Panc1 (cell line): Measurements from ENCODE around the gene ARPC4. TPM values are rescaled to one million over a fixed set of nuclear protein-coding genes. Genes with fewer than 3 reads are reported as not detected.
A peak's percentile ranks its signal among the peaks of the same experiment; 100 is the strongest.

Source experiments
- ATAC-seq: fragments of 200-7000 bp; cut with Tn5 transposase; 2 replicates; pipeline ENCODE4 v1.9.1; 2020; ENCODE audit warnings: mild to moderate bottlenecking, moderate library complexity
- BruUV-seq: library from RNA; stranded (reverse); fragments of 400-500 nt; replicated peaks from 2 replicates; lab custom pipeline; 2021; lab: Mats Ljungman, UMichigan
- CTCF ChIA-PET: fragments of 300-600 bp; sonication (Branson Sonifier 250); formaldehyde crosslinking; loops from one replicate; lab custom pipeline; 2022; ENCODE audit warnings: antibody characterized with exemption; lab: Charles Lee
- POLR2A ChIA-PET: fragments of 300-600 bp; sonication (Branson Sonifier 250); formaldehyde crosslinking; loops from one replicate; lab custom pipeline; 2022; ENCODE audit warnings: antibody characterized with exemption; lab: Charles Lee
- DNase-seq: peaks from one replicate; pipeline ENCODE4 v3.0.0-alpha.2; 2010; ENCODE audit warnings: low read depth, low spot score
- H3K27ac ChIP-seq: 2 replicates; pipeline ENCODE4 v1.5.1; 2011; ENCODE audit warnings: mild to moderate bottlenecking, low read length, inconsistent platforms
- H3K27me3 ChIP-seq: fragments of 200-500 bp; sonication (Bioruptor generic); 2 replicates; pipeline ENCODE4 v1.6.0; 2014; ENCODE audit warnings: low read length, inconsistent platforms; ENCODE audit not compliant: control insufficient read depth, insufficient read depth
- H3K36me3 ChIP-seq: fragments of 200-500 bp; sonication (Bioruptor generic); 2 replicates; pipeline ENCODE4 v1.5.1; 2014; ENCODE audit warnings: inconsistent platforms, mild to moderate bottlenecking, low read length, moderate library complexity; ENCODE audit not compliant: control insufficient read depth, insufficient read depth
- H3K4me1 ChIP-seq: 2 replicates; pipeline ENCODE4 v1.5.1; 2011; ENCODE audit warnings: inconsistent platforms, mild to moderate bottlenecking, low read length, moderate library complexity; ENCODE audit not compliant: control insufficient read depth, insufficient read depth
- H3K4me3 ChIP-seq, 2 experiments: 2 replicates each; pipeline ENCODE4 v1.5.1; 2011 to 2012; ENCODE audit warnings: low read depth in 2 of 2, low read length in 2 of 2, mild to moderate bottlenecking in 2 of 2, inconsistent platforms in 1 of 2, moderate library complexity in 1 of 2
- H3K9me3 ChIP-seq: fragments of 200-500 bp; sonication (Bioruptor generic); 2 replicates; pipeline ENCODE4 v1.5.1; 2014; ENCODE audit warnings: low read depth, mild to moderate bottlenecking, inconsistent platforms, low read length, moderate library complexity; ENCODE audit not compliant: control insufficient read depth, insufficient read depth
- POLR2AphosphoS5 ChIP-seq: IDR thresholded peaks from 2 replicates; pipeline ENCODE4 v1.6.1; 2012; ENCODE audit warnings: mild to moderate bottlenecking, low read depth, low read length, moderate library complexity
- SIN3A ChIP-seq: IDR thresholded peaks from 2 replicates; pipeline ENCODE4 v1.6.1; 2012; ENCODE audit warnings: low read depth, mild to moderate bottlenecking, low read length, moderate library complexity, borderline replicate concordance; ENCODE audit not compliant: insufficient read depth
- TCF7L2 ChIP-seq: IDR thresholded peaks from 2 replicates; pipeline ENCODE4 v1.6.1; 2011; ENCODE audit warnings: mild to moderate bottlenecking, low read depth, low read length, inconsistent platforms
- in situ Hi-C: cut with HindIII; loops from 2 replicates; pipeline ENCODE4 v1.10.0; 2016; ENCODE audit warnings: low sequenced_read_pairs, low pct_unique_long_range_greater_than_20kb
- intact Hi-C: fragments of 100-400 bp; cut with micrococcal nuclease; formaldehyde crosslinking; loops from one replicate; pipeline ENCODE4 v1.10.0; 2022; ENCODE audit not compliant: unreplicated experiment
- total RNA-seq: library from RNA; stranded (reverse); gene quantifications from one replicate; pipeline ENCODE4 v1.2.1, GENCODE V29; 2021; ENCODE audit not compliant: unreplicated experiment
- TF ChIP-seq, protein P1 (sequence below): fragments of 450-650 bp; IDR thresholded peaks from 2 replicates; pipeline ENCODE4 v1.5.1; 2017; ENCODE audit warnings: mild to moderate bottlenecking
- TF ChIP-seq, protein P2 (sequence below), 2 experiments: IDR thresholded peaks; 2 replicates each; pipeline ENCODE4 v1.6.1; 2011 to 2012; ENCODE audit warnings: low read depth in 2 of 2, control low read depth in 1 of 2, low read length in 1 of 2, mild to moderate bottlenecking in 1 of 2, moderate library complexity in 1 of 2; ENCODE audit not compliant: insufficient read depth in 1 of 2

The ARPC4 gene
- total RNA-seq, 1 experiment from 2014 or later = 117 TPM

DNA sequence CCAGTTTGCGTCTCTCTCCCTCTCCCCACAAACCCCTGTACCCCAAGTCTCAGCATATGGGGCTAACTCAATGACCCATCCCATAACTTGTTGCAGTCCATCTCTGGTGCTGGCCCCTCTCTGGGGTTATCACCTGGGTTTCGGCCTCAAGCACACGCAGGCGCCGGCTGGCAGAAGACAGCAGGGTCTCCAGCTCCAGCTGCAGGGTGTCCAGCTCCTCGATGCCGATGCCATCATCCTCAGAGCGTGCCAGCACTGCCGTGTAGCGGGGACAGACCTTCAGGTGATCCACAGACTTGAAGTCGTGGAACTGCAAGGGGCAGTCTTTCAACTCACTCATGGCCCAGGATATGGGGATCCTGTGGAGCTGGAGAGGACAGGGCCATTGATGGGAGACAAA lies 1.8 kb upstream of the ARPC4 start:
- in situ Hi-C loops (no loop called here), intact Hi-C loops (no loop called here)
- ATAC-seq = no peak
- DNase-seq = no peak
- Histone ChIP-seq H3K27me3 (no peaks in the 10 kb centered on the region), H3K27ac (peak overlapping the region; percentile 98; the same call in 1 of the 2 replicates), H3K9me3 (no peaks in the 10 kb centered on the region), H3K36me3 (peaks cover 3% of the 10 kb centered on the region; the same call in 1 of the 2 replicates), H3K4me3 (peak overlapping the region in 1 of 2 experiments; percentile 86; a peak in 1 of 4 replicates), H3K4me1 (peaks cover 7% of the 10 kb centered on the region)
- CTCF ChIA-PET = no interaction called here
- POLR2A ChIA-PET = interaction anchor here (0.5 kb wide), 1 partner anchor 18 kb away, joined by 5 read pairs; no protein-coding TSS in a partner anchor
- no TSS peak for BruUV-seq
- TF ChIP-seq TCF7L2 = no peak
- TF ChIP-seq SIN3A = no peak
- TF ChIP-seq, protein P1, sequence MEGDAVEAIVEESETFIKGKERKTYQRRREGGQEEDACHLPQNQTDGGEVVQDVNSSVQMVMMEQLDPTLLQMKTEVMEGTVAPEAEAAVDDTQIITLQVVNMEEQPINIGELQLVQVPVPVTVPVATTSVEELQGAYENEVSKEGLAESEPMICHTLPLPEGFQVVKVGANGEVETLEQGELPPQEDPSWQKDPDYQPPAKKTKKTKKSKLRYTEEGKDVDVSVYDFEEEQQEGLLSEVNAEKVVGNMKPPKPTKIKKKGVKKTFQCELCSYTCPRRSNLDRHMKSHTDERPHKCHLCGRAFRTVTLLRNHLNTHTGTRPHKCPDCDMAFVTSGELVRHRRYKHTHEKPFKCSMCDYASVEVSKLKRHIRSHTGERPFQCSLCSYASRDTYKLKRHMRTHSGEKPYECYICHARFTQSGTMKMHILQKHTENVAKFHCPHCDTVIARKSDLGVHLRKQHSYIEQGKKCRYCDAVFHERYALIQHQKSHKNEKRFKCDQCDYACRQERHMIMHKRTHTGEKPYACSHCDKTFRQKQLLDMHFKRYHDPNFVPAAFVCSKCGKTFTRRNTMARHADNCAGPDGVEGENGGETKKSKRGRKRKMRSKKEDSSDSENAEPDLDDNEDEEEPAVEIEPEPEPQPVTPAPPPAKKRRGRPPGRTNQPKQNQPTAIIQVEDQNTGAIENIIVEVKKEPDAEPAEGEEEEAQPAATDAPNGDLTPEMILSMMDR = no peak
- TF ChIP-seq, protein P2, sequence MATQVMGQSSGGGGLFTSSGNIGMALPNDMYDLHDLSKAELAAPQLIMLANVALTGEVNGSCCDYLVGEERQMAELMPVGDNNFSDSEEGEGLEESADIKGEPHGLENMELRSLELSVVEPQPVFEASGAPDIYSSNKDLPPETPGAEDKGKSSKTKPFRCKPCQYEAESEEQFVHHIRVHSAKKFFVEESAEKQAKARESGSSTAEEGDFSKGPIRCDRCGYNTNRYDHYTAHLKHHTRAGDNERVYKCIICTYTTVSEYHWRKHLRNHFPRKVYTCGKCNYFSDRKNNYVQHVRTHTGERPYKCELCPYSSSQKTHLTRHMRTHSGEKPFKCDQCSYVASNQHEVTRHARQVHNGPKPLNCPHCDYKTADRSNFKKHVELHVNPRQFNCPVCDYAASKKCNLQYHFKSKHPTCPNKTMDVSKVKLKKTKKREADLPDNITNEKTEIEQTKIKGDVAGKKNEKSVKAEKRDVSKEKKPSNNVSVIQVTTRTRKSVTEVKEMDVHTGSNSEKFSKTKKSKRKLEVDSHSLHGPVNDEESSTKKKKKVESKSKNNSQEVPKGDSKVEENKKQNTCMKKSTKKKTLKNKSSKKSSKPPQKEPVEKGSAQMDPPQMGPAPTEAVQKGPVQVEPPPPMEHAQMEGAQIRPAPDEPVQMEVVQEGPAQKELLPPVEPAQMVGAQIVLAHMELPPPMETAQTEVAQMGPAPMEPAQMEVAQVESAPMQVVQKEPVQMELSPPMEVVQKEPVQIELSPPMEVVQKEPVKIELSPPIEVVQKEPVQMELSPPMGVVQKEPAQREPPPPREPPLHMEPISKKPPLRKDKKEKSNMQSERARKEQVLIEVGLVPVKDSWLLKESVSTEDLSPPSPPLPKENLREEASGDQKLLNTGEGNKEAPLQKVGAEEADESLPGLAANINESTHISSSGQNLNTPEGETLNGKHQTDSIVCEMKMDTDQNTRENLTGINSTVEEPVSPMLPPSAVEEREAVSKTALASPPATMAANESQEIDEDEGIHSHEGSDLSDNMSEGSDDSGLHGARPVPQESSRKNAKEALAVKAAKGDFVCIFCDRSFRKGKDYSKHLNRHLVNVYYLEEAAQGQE (IDR thresholded peaks at IDR 0.05; ENCODE audit: insufficient read depth in 1 of 2, low read depth in 2 of 2, low read length in 1 of 2) = no peak
- no peak for TF ChIP-seq POLR2AphosphoS5

DNA sequence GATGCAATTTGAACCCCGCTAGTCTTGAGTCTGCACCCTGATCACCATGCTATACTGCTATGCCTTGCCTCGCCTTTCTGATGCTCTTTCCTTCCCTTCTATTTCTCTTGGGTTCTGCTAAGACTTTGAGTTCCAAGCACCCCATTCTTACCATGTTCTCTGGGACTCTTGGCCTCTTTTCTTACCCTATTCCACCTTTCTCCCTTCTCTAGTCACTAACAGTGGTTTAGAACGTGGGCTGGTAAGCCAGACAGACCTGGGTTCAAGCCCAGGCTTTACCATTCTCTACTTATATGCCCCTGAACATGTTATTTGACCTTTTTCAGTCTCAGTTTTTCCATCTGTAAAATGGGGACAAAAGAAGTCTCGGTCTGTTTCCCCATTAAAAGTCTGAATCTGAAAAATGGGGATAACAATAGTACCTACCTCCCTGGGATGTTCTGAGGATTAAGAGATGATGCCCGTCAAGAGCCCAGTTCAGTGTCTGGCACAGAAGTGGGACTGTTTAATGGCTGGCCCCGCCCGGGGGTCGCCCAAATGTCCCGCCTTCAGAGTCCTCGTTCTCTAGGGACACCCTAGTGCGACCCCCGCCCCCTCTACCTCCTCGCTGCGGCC lies 985 bp upstream of the ARPC4 start:
- BruUV-seq = TSS peak; percentile 88
- ChIA-PET CTCF (no interaction called here), POLR2A (interaction anchor here (0.7 to 1.0 kb wide), 2 partner anchors 203 to 287 kb away, joined by 3 read pairs; no protein-coding TSS in a partner anchor)
- in situ Hi-C loops (no loop called here), intact Hi-C loops (no loop called here)
- Histone ChIP-seq H3K4me3 (peak overlapping the region; percentile 86 to 87), H3K4me1 (peaks cover 7% of the 10 kb centered on the region), H3K9me3 (no peaks in the 10 kb centered on the region), H3K36me3 (peaks cover 3% of the 10 kb centered on the region; the same call in 1 of the 2 replicates), H3K27me3 (no peaks in the 10 kb centered on the region), H3K27ac (peak overlapping the region; percentile 98)
- no peak for DNase-seq
- TF ChIP-seq POLR2AphosphoS5 (no peak), TCF7L2 (no peak), SIN3A (no peak)
- TF ChIP-seq, protein P1 = no peak
- TF ChIP-seq, protein P2 (IDR thresholded peaks at IDR 0.05; ENCODE audit: insufficient read depth in 1 of 2, low read depth in 2 of 2, low read length in 1 of 2) = no peak
- no peak for ATAC-seq
